HepG2 (cell line): ENCODE results near the gene PRKCZ. TPM values are rescaled to one million over a fixed set of nuclear protein-coding genes. Genes with fewer than 3 reads are reported as not detected.

Experiments used
- ATAC-seq: fragments of 200-7000 bp; cut with Tn5 transposase; 3 replicates; pipeline ENCODE4 v1.9.1; 2020; ENCODE audit warnings: mild to moderate bottlenecking, moderate library complexity
- BruUV-seq: library from RNA; stranded (reverse); fragments of 400-500 nt; replicated peaks from 2 replicates; lab custom pipeline; 2021; lab: Mats Ljungman, UMichigan
- CTCF ChIA-PET: fragments of 300-600 bp; formaldehyde crosslinking; extraction: SDS; loops from one replicate; lab custom pipeline; 2021; ENCODE audit warnings: low total read pairs, inconsistent platforms, low intra/inter-chr PET ratio; lab: Yijun Ruan, JAX
- POLR2A ChIA-PET: fragments of 350-600 bp; sonication (Branson Sonifier 250); formaldehyde crosslinking; loops from one replicate; lab custom pipeline; 2020; ENCODE audit warnings: antibody characterized with exemption, inconsistent platforms; lab: Yijun Ruan, JAX
- DNase-seq: peaks from one replicate; pipeline ENCODE4 v3.0.0-alpha.2; 2015; ENCODE audit warnings: low spot score
- FAIRE-seq: peaks from 3 replicates; lab custom pipeline; 2011; peaks lifted over from hg19 to GRCh38; lab: Jason Lieb, UNC
- H2AFZ ChIP-seq: one replicate; pipeline ENCODE4 v1.6.1; 2011; ENCODE audit warnings: low read length, inconsistent platforms
- H3K27ac ChIP-seq: fragments of 300-600 bp; 3 replicates; pipeline ENCODE4 v1.8.0; 2011; ENCODE audit warnings: mixed run types, mild to moderate bottlenecking, mixed read lengths, low read length, inconsistent platforms; ENCODE audit not compliant: insufficient read depth; ENCODE audit errors: extremely low read length
- H3K27me3 ChIP-seq, 2 experiments: fragments of 200-600 bp in 1 of 2; 2 replicates in 1 of 2; 3 replicates in 1 of 2; pipeline versions ENCODE4 v1.6.0 to v1.8.0; 2011; ENCODE audit warnings: low read length in 2 of 2, mild to moderate bottlenecking in 2 of 2, moderate library complexity in 2 of 2, inconsistent platforms in 1 of 2; ENCODE audit not compliant: insufficient read depth in 2 of 2, control insufficient read depth in 1 of 2
- H3K36me3 ChIP-seq, 2 experiments: fragments of 200-600 bp in 1 of 2; replicated peaks in 1 of 2; 2 replicates in 1 of 2; 3 replicates in 1 of 2; pipeline versions ENCODE4 v1.5.1 to v1.8.0; 2011; ENCODE audit warnings: low read length in 2 of 2, inconsistent platforms in 1 of 2; ENCODE audit not compliant: insufficient read depth in 2 of 2, control insufficient read depth in 1 of 2
- H3K4me1 ChIP-seq: 2 replicates; pipeline ENCODE4 v1.5.1; 2012; ENCODE audit warnings: low read length, inconsistent platforms; ENCODE audit not compliant: insufficient read depth
- H3K4me2 ChIP-seq: 2 replicates; pipeline ENCODE4 v1.6.0; 2011; ENCODE audit warnings: low read depth, low read length, inconsistent platforms
- H3K4me3 ChIP-seq, 3 experiments: fragments of 200-600 bp in 1 of 3; sonication (generic), shearing (Covaris generic) in 1 of 3; replicated peaks in 1 of 3; 2 replicates each; pipeline ENCODE4 v1.5.1; 2011 to 2016; ENCODE audit warnings: low read length in 3 of 3, inconsistent platforms in 2 of 3, low read depth in 2 of 3, mild to moderate bottlenecking in 2 of 3, control low read depth in 1 of 3, mixed read lengths in 1 of 3; ENCODE audit not compliant: insufficient read depth in 1 of 3
- H3K79me2 ChIP-seq: one replicate; pipeline ENCODE4 v1.6.1; 2011; ENCODE audit warnings: low read length, inconsistent platforms; ENCODE audit not compliant: insufficient read depth
- H3K9ac ChIP-seq: 2 replicates; pipeline ENCODE4 v1.6.0; 2011; ENCODE audit warnings: mild to moderate bottlenecking, low read depth, low read length, inconsistent platforms; ENCODE audit not compliant: insufficient read depth
- H3K9me3 ChIP-seq: 2 replicates; pipeline ENCODE4 v1.5.1; 2012; ENCODE audit warnings: mild to moderate bottlenecking, low read length
- H4K20me1 ChIP-seq: 2 replicates; pipeline ENCODE4 v1.6.0; 2011; ENCODE audit warnings: inconsistent platforms, mild to moderate bottlenecking, low read length, moderate library complexity; ENCODE audit not compliant: insufficient read depth
- ATRX ChIP-seq: sonication (generic); formaldehyde crosslinking; IDR thresholded peaks from 2 replicates; pipeline ENCODE4 v1.4.0; 2020; ENCODE audit warnings: missing genetic modification reagents, borderline replicate concordance
- CCDC6 ChIP-seq: sonication (generic); formaldehyde crosslinking; IDR thresholded peaks from 2 replicates; pipeline ENCODE4 v1.8.1; 2022; ENCODE audit warnings: mild to moderate bottlenecking, missing genetic modification reagents, moderate library complexity
- KDM1A ChIP-seq: IDR thresholded peaks from 2 replicates; pipeline ENCODE4 v1.6.1; 2016; ENCODE audit warnings: missing compliant biosample characterization
- ZNF547 ChIP-seq: sonication (generic); formaldehyde crosslinking; IDR thresholded peaks from 2 replicates; pipeline ENCODE4 v1.5.1; 2020; ENCODE audit warnings: mild to moderate bottlenecking, missing genetic modification reagents
- ZNF891 ChIP-seq: sonication (generic); formaldehyde crosslinking; IDR thresholded peaks from 2 replicates; pipeline ENCODE4 v1.5.0; 2020; ENCODE audit warnings: mild to moderate bottlenecking, missing genetic modification reagents
- WGBS: methylation state at CpG from one replicate; pipeline ENCODE4 v1.1.6; 2017; ENCODE audit warnings: low lambda C conversion rate; 5-methylcytosine and 5-hydroxymethylcytosine counted together
- in situ Hi-C: cut with HindIII; loops from 2 replicates; pipeline ENCODE4 v1.10.0; 2017; ENCODE audit warnings: low pct_unique_long_range_greater_than_20kb; ENCODE audit not compliant: extremely low pct_ligation_motif_present
- intact Hi-C: fragments of 100-400 bp; cut with micrococcal nuclease; formaldehyde crosslinking; loops from one replicate; pipeline ENCODE4 v1.10.0; 2022; ENCODE audit not compliant: unreplicated experiment
- polyA plus RNA-seq, 8 experiments: library from polyadenylated mRNA; depleted of rRNA in 3 of 8; stranded (reverse) in 7 of 8; unstranded in 1 of 8; fragments of >200 nt; fragmentation: Illumina TruSeq in 4 of 8; extraction: Trizol in 4 of 8; gene quantifications; 2 replicates each; pipeline versions ENCODE4 v1.2.1 to v1.2.3, GENCODE V29; 2011 to 2016; ENCODE audit warnings: low read depth in 4 of 8, missing spikeins in 1 of 8, mixed read lengths in 1 of 8; ENCODE audit not compliant: insufficient read depth in 1 of 8
- total RNA-seq, 5 experiments: library from RNA; depleted of rRNA; stranded (reverse); fragments of >200 nt; fragmentation: Illumina TruSeq; extraction: Trizol; gene quantifications; 2 replicates each; pipeline ENCODE4 v1.2.3, GENCODE V29; 2016; ENCODE audit warnings: low read depth in 1 of 5
- TF ChIP-seq, protein P1 (sequence below): sonication (generic); formaldehyde crosslinking; IDR thresholded peaks from 2 replicates; pipeline ENCODE4 v1.4.0; 2020; ENCODE audit warnings: missing genetic modification reagents
- TF ChIP-seq, protein P2 (sequence below): sonication (generic); formaldehyde crosslinking; IDR thresholded peaks from 2 replicates; pipeline ENCODE4 v1.4.0; 2020; ENCODE audit warnings: missing genetic modification reagents, borderline replicate concordance

The PRKCZ gene
- total and polyA plus RNA-seq, 2 of the 13 experiments (the other 11 are each of a cell fraction or from before 2014, with no cell fraction given): 34.7 to 85.2 TPM

DNA sequence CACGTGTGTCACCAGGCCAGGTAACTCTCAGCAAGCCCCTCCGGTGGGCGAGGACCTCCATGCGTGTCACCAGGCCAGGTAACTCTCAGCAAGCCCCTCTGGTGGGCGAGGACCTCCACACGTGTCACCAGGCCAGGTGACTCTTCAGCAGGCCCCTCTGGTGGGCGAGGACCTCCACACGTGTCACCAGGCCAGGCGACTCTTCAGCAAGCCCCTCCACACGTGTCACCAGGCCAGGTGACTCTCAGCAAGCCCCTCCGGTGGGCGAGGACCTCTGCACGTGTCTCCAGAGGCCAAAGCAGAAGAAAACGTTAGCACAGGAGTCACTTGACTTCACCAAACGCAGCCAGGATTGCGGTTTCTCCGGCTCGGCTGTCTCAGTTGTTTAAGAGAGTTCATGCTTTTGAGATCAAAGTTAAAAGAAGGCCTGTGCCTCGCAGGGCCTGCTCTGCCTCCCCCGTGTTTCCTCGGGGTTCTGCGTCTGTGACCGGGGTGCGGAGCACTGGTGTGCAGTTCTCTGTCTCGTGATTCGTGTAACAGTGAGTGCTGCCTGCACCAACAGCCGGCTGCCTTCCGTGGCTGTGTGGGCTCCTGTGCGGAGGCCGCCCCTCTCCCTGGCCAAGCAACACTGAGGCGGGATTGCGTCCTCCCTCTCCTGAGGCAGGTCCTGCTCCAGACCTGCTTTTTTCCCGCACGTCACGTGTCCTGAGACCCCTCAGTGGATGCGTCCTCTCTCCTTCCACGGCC, 56.6 kb downstream of the PRKCZ start:
- POLR2A ChIA-PET: no interaction called here
- no TSS peak for BruUV-seq
- TF ChIP-seq ZNF891 (CRISPR knock-in tag): no peak
- TF ChIP-seq, protein P1, sequence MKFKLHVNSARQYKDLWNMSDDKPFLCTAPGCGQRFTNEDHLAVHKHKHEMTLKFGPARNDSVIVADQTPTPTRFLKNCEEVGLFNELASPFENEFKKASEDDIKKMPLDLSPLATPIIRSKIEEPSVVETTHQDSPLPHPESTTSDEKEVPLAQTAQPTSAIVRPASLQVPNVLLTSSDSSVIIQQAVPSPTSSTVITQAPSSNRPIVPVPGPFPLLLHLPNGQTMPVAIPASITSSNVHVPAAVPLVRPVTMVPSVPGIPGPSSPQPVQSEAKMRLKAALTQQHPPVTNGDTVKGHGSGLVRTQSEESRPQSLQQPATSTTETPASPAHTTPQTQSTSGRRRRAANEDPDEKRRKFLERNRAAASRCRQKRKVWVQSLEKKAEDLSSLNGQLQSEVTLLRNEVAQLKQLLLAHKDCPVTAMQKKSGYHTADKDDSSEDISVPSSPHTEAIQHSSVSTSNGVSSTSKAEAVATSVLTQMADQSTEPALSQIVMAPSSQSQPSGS: no peak
- TF ChIP-seq ZNF547 (CRISPR knock-in tag): no peak
- TF ChIP-seq CCDC6 (CRISPR knock-in tag): no peak
- TF ChIP-seq, protein P2, sequence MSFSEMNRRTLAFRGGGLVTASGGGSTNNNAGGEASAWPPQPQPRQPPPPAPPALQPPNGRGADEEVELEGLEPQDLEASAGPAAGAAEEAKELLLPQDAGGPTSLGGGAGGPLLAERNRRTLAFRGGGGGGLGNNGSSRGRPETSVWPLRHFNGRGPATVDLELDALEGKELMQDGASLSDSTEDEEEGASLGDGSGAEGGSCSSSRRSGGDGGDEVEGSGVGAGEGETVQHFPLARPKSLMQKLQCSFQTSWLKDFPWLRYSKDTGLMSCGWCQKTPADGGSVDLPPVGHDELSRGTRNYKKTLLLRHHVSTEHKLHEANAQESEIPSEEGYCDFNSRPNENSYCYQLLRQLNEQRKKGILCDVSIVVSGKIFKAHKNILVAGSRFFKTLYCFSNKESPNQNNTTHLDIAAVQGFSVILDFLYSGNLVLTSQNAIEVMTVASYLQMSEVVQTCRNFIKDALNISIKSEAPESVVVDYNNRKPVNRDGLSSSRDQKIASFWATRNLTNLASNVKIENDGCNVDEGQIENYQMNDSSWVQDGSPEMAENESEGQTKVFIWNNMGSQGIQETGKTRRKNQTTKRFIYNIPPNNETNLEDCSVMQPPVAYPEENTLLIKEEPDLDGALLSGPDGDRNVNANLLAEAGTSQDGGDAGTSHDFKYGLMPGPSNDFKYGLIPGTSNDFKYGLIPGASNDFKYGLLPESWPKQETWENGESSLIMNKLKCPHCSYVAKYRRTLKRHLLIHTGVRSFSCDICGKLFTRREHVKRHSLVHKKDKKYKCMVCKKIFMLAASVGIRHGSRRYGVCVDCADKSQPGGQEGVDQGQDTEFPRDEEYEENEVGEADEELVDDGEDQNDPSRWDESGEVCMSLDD: no peak
- TF ChIP-seq KDM1A (CRISPR knock-in tag): no peak
- TF ChIP-seq ATRX (CRISPR knock-in tag): no peak
- Histone ChIP-seq H3K4me3 (no peak overlapping the region), H3K27ac (no peak overlapping the region), H3K9me3 (no peaks in the 10 kb centered on the region), H3K4me1 (peaks cover 39% of the 10 kb centered on the region), H3K9ac (no peak overlapping the region), H4K20me1 (no peaks in the 10 kb centered on the region), H3K36me3 (peaks cover 8 to 14% of the 10 kb centered on the region in 2 experiments; a peak in 3 of 5 replicates), H3K79me2 (no peaks in the 10 kb centered on the region), H3K27me3 (no peaks in the 10 kb centered on the region), H3K4me2 (no peak overlapping the region), H2AFZ (no peak overlapping the region)
- in situ Hi-C loops (no loop called here), intact Hi-C loops (no loop called here)
- FAIRE-seq (no peak), ATAC-seq (no peak), DNase-seq (no peak)
- WGBS: 83% methylated on average over 16 of the region's 37 CpGs
- CTCF ChIA-PET: no interaction called here
